ENCODE results near the gene CROCC.
"Not testable (repeated sequence)": the region's sequence is repeated elsewhere in the genome, so short reads cannot be mapped to it uniquely, and the experiment has no call there.

CROCC gene

DNA sequence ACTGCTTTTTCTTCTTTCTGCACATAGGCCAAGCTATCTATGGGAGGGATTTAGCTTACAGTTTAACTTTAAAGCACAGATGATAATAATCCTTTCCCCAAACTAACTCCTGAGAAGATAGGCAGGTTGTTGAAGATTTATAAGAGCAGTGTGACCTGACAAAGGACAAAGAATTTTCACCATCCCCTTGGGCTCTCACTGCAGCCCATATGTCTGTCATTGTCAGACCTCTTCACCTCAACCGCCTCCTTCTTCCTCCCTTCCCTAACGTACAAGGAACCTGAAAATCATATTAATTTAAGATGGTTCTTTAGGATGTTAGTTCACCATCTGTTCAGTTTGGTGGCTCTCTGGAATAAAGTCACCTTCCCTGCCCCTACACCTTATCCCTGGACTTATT is 21.0 kb upstream of the CROCC start:
- no peak for FAIRE-seq
- TF ChIP-seq POLR2AphosphoS5 (IDR thresholded peaks at IDR 0.05; ENCODE audit: low read depth, low read length) (no peak), PAX5 (IDR thresholded peaks at IDR 0.05; ENCODE audit: insufficient read depth, low read length, severe bottlenecking) (no peak)

GRCh38 chr1:16901371-16901770 is 20.4 kb upstream of the CROCC start:
- DNase-seq (ENCODE audit: insufficient read length, low spot score); FAIRE-seq: not testable (repeated sequence)
- peak; percentile 47; the same call in 1 of the 2 replicates for TF ChIP-seq SPI1 (IDR thresholded peaks at IDR 0.05; ENCODE audit: low read depth, low read length)

More for the DNA sequence above, 21.0 kb upstream of the CROCC start:
- DNase-seq (ENCODE audit: insufficient read length, low spot score), result no peak

DNA sequence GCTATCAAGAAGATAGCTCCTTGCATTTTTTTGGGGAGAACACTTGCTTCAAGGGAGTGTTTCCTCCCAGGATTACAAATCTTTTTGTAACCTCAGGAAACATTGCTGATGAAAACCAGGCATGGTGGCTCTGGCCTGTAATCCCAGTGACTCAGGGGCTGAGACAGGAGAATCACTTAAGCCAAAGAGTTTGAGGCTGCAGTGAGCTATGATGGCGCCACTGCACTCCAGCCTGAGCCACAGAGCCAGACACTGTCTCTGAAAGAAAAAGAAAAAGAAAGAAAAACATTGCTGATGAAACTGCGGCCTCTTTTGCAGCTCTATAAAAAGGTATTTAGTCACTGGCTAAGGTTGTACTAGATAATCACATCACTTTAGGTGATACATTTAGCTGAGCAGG is 18.7 kb upstream of the CROCC start:
- DNase-seq (ENCODE audit: insufficient read length, low spot score) (no peak), FAIRE-seq (no peak)
- TF ChIP-seq PAX5 (IDR thresholded peaks at IDR 0.05; ENCODE audit: insufficient read depth, low read length, severe bottlenecking), result no peak
- no peak for TF ChIP-seq SPI1 (IDR thresholded peaks at IDR 0.05; ENCODE audit: low read depth, low read length)
- no peak for TF ChIP-seq POU2F2 (IDR thresholded peaks at IDR 0.05; ENCODE audit: low read depth, low read length)
- no peak for TF ChIP-seq POLR2AphosphoS5 (IDR thresholded peaks at IDR 0.05; ENCODE audit: low read depth, low read length)
- TF ChIP-seq TAF1 (IDR thresholded peaks at IDR 0.05; ENCODE audit: low read depth, low read length), result no peak
- TF ChIP-seq POLR2A (IDR thresholded peaks at IDR 0.05; ENCODE audit: low read depth, low read length), result no peak

- TF ChIP-seq POLR2AphosphoS5 (IDR thresholded peaks at IDR 0.05; ENCODE audit: low read depth, low read length) (no peak), TAF1 (IDR thresholded peaks at IDR 0.05; ENCODE audit: low read depth, low read length) (no peak), PAX5 (IDR thresholded peaks at IDR 0.05; ENCODE audit: insufficient read depth, low read length, severe bottlenecking) (no peak), SPI1 (IDR thresholded peaks at IDR 0.05; ENCODE audit: low read depth, low read length) (no peak), POU2F2 (IDR thresholded peaks at IDR 0.05; ENCODE audit: low read depth, low read length) (no peak), POLR2A (IDR thresholded peaks at IDR 0.05; ENCODE audit: low read depth, low read length) (no peak)
- FAIRE-seq (no peak), DNase-seq (ENCODE audit: insufficient read length, low spot score) (no peak)
Measured at GRCh38 chr1:16903458-16903796, 18.3 kb upstream of the CROCC start.

- TF ChIP-seq POU2F2 (IDR thresholded peaks at IDR 0.05; ENCODE audit: low read depth, low read length), result peak; percentile 98; the same call in 1 of the 2 replicates
- TF ChIP-seq SPI1 (IDR thresholded peaks at IDR 0.05; ENCODE audit: low read depth, low read length), result 0 out of 2 replicates have a peak, but pooled peaks have one; percentile 9
- TF ChIP-seq PAX5 (IDR thresholded peaks at IDR 0.05; ENCODE audit: insufficient read depth, low read length, severe bottlenecking), result no peak
- no peak for TF ChIP-seq POLR2A (IDR thresholded peaks at IDR 0.05; ENCODE audit: low read depth, low read length)
- TF ChIP-seq TAF1 (IDR thresholded peaks at IDR 0.05; ENCODE audit: low read depth, low read length), result no peak
- TF ChIP-seq POLR2AphosphoS5 (IDR thresholded peaks at IDR 0.05; ENCODE audit: low read depth, low read length), result no peak
- FAIRE-seq (peak; percentile 92), DNase-seq (ENCODE audit: insufficient read length, low spot score) (peak; percentile 61)
Measured at GRCh38 chr1:16904560-16905109, 17.1 kb upstream of the CROCC start.

DNA sequence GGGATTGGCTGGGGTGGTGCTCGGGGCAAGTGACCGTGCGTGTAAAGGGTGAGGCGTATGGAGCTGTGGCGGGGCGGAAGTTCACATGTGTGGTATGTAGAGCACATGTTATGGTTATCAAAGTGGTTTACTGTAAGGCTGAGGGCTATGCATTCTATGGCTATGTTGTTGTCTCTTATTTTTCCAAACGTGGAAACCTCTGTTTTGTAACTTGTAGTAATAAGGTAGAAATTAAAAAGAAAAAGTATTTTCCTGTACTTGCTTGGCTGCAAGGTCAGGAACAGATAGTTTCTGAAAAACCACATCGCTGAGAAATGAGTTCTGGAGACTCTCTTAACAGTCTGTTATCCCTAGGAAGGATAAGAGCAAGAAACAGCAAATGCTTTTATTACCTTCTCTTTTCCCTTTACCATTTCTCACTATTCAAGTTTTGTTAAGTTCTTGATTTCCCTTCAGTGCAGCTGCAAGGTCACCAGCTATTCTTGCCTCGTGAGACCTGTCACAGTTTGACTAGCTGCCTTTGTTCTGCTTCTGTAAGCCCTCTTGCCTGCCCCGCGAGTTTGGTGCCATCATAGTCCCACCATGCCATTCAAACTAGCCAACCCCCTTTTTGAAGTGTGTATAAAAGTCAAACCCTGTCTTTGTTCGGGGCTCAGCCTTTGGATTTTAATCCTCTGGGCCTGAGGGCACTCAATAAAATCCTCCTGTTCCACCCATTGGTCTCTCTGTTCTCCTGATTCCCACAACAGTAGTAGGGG is 16.4 kb upstream of the CROCC start:
- no peak for FAIRE-seq
- no peak for DNase-seq (ENCODE audit: insufficient read length, low spot score)
- TF ChIP-seq POU2F2 (IDR thresholded peaks at IDR 0.05; ENCODE audit: low read depth, low read length) (peak; percentile 87), PAX5 (IDR thresholded peaks at IDR 0.05; ENCODE audit: insufficient read depth, low read length, severe bottlenecking) (no peak), POLR2AphosphoS5 (IDR thresholded peaks at IDR 0.05; ENCODE audit: low read depth, low read length) (peak; percentile 100), TAF1 (IDR thresholded peaks at IDR 0.05; ENCODE audit: low read depth, low read length) (peak; percentile 70; the same call in 1 of the 2 replicates), SPI1 (IDR thresholded peaks at IDR 0.05; ENCODE audit: low read depth, low read length) (no peak), POLR2A (IDR thresholded peaks at IDR 0.05; ENCODE audit: low read depth, low read length) (peak; percentile 100)

DNA sequence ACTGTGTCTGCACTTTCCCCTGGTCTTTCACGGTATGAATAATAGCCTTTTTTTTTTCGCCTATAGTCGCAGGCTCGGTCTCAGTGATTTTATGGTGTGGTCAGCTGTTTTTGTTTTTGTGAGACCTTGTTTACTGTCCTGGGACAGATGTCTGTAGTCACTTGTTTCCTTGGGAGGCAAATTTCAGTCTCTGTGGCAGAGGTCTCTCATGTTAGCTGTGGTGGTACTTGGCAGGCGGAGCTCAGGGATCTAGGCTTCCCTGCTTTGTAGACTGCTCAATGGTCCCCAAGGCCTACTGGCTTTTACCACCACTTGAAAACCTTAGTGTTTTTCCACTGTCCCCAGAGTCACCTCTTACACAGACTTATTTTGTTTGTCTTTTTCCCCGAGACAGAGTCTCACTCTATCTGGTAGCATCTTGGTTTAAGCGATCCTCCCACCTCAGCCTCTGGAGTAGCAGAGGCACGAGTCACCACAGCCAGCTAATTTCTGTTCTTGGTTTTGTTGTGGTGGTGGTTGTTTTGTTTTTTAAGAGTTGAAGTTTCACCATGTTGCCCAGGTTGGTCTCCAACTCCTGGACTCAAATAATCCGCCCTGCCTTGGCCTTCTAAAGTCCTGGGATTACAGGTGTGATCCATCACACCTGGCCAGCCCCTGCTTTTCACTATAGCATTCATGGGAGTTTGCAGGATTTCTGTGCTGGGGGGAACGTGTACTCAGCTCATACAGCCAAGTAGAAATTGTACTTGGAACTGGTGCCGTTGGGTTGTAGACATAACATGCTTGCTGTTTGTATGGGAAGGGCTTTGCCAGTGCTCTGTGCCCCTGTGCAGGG is 15.6 kb upstream of the CROCC start:
- FAIRE-seq, result no peak
- TF ChIP-seq POU2F2 (IDR thresholded peaks at IDR 0.05; ENCODE audit: low read depth, low read length) (no peak), PAX5 (IDR thresholded peaks at IDR 0.05; ENCODE audit: insufficient read depth, low read length, severe bottlenecking) (no peak)
- DNase-seq (ENCODE audit: insufficient read length, low spot score), result no peak

DNA sequence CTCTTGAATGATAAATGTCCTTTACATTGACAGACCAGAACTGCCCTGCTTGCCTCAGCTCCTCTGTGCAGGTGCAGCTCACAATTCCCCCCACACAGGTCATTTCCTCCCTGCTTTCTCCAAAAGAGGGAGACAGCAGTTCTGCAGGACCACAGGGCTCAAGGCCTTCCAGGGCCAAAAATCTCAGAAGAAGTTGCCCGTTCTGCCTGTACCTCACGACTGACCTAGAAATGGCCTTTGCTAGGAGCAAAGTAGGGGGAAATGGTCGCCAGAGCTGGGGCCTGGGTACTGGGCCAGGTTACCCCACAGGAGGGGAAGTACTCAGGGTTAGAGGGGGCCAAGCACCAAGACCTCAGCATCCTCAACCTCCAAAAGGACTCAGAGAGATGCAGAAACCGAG is 14.9 kb upstream of the CROCC start:
- TF ChIP-seq PAX5 (IDR thresholded peaks at IDR 0.05; ENCODE audit: insufficient read depth, low read length, severe bottlenecking) (no peak), SPI1 (IDR thresholded peaks at IDR 0.05; ENCODE audit: low read depth, low read length) (no peak), POLR2A (IDR thresholded peaks at IDR 0.05; ENCODE audit: low read depth, low read length) (no peak), TAF1 (IDR thresholded peaks at IDR 0.05; ENCODE audit: low read depth, low read length) (no peak), POLR2AphosphoS5 (IDR thresholded peaks at IDR 0.05; ENCODE audit: low read depth, low read length) (no peak), POU2F2 (IDR thresholded peaks at IDR 0.05; ENCODE audit: low read depth, low read length) (no peak)
- no peak for DNase-seq (ENCODE audit: insufficient read length, low spot score)
- no peak for FAIRE-seq

DNA sequence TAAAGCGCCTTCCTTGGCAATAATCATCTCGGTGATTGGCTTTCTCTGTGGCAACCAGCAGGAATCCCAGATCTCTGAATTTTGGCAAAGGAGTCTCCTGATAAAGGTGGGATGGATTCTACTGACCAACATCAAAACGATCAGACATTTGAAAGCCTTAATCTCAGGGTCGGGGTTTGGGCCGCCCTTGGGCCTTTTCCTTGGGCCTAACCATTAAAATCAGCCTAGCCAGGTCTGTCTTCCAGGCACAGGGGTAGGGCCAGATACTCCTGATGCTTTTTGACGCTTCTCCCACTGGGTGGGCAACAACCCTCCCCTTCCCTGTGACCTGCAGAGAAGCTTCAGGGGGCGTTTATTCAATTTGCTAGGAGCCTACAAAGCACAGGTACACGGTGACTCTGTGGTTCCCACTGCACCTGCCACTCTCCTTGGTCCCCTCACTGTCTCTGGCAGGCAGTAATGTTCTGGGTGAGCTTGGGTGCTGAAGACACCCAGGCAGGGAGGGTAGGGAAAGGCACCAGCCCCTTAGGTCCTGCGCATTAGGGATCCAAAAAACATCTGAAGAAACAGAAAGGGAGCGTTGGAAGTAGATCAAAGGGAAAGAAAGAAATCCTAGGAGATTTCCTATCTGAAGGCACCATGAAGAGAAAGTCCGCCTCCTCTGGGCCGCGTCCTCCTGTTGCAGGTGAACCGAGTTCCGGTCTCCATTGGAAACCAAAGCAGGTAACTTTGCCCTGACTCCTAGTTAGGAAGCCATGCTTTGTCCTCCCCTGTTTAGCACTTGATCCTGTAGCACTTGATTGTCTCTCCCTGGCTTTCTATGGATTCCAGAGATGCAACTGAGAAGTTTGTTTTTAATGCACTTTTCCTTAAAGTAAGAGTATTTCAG is 13.6 kb upstream of the CROCC start:
- FAIRE-seq (no peak), DNase-seq (ENCODE audit: insufficient read length, low spot score) (no peak)
- TF ChIP-seq TAF1 (IDR thresholded peaks at IDR 0.05; ENCODE audit: low read depth, low read length), result no peak
- no peak for TF ChIP-seq POLR2AphosphoS5 (IDR thresholded peaks at IDR 0.05; ENCODE audit: low read depth, low read length)
- TF ChIP-seq POLR2A (IDR thresholded peaks at IDR 0.05; ENCODE audit: low read depth, low read length), result no peak
- no peak for TF ChIP-seq PAX5 (IDR thresholded peaks at IDR 0.05; ENCODE audit: insufficient read depth, low read length, severe bottlenecking)
- no peak for TF ChIP-seq POU2F2 (IDR thresholded peaks at IDR 0.05; ENCODE audit: low read depth, low read length)
- no peak for TF ChIP-seq SPI1 (IDR thresholded peaks at IDR 0.05; ENCODE audit: low read depth, low read length)

DNA sequence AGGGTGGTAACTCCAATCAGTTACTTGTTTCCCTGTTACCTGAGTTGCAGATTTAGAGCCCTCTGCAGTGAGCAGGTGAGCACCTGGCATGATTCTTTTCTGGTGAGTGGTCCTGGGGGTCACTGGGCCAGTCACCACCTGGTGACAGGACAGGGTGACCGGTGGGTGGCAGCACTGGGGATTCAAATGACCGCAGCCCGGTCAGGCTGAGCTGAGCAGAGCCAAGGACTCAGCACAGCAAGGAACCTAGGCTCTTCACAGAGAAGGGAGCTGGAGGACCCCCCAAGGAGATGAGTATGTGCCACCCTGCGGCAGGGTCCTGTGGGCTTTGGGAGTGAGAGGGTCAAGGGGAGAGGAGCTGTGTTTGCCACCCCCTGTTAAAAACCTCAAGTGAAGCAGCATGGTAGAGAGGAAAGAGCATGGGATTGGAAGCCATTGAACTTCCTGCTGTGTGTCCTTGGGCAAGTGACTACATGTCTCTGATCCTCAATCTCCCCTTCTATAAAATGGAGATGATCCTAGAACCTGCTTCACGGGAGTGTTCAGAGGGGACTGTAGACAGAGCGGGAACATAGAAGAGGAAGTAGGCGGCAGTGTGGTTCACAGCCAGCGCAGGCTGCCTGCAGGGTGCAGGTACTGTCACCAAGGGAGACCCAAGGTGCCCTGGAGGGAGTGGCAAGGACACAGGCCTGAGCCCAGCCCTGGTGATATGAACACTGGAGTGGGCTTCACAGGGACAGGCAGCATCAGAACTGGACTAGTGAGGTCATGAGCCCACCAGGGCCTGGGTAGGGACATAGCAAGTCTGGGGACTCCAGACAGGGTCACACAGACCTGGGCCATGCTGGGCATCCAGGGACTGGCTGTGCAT is 9.6 kb upstream of the CROCC start:
- not testable (repeated sequence) for DNase-seq (ENCODE audit: insufficient read length, low spot score); FAIRE-seq

DNA sequence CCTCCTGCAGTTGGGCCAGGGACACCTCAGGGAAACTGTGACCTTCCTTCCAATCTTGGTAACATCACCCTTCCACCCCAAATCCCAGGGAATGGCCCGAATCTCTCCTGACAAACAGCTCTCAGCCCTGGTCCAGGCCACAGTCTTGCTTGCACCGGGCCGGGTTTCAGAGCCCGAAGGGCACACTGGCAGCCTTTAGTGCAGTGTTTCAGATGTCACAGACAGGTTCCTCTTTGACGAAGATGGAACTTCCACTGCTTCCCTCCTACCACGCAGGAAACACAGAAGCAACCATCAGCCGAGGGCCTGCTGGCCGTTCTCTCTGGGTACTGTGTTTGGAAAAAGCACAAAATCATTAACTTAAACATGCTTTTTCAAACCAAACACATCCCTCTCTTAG is 9.0 kb upstream of the CROCC start:
- FAIRE-seq; DNase-seq (ENCODE audit: insufficient read length, low spot score): not testable (repeated sequence)
